PC-3 (cell line): Measurements from ENCODE around the gene ARHGEF7. TPM values are rescaled to one million over a fixed set of nuclear protein-coding genes. Genes with fewer than 3 reads are reported as not detected.

Experiments used
- ATAC-seq: fragments of 200-7000 bp; cut with Tn5 transposase; 2 replicates; pipeline ENCODE4 v1.9.1; 2020; ENCODE audit warnings: mild to moderate bottlenecking, moderate library complexity
- BruUV-seq: library from RNA; stranded (reverse); fragments of 400-500 nt; replicated peaks from 2 replicates; lab custom pipeline; 2021; lab: Mats Ljungman, UMichigan
- CTCF ChIA-PET: fragments of 300-600 bp; sonication (Branson Sonifier 250); formaldehyde crosslinking; loops from one replicate; lab custom pipeline; 2022; ENCODE audit warnings: antibody characterized with exemption; lab: Charles Lee
- POLR2A ChIA-PET: fragments of 300-600 bp; sonication (Branson Sonifier 250); formaldehyde crosslinking; loops from one replicate; lab custom pipeline; 2022; ENCODE audit warnings: antibody characterized with exemption; ENCODE audit not compliant: unreplicated experiment; lab: Charles Lee
- DNase-seq: peaks from one replicate; pipeline ENCODE4 v3.0.0-alpha.2; 2015
- H2AFZ ChIP-seq: fragments of 300-600 bp; sonication (generic); 2 replicates; pipeline ENCODE4 v1.6.0; 2016; ENCODE audit warnings: antibody characterized with exemption, low read length
- H3F3A ChIP-seq: fragments of 300-600 bp; sonication (generic); one replicate; pipeline ENCODE4 v1.6.0; 2017; ENCODE audit warnings: antibody characterized with exemption, low read length, control low read depth, mild to moderate bottlenecking; ENCODE audit not compliant: unreplicated experiment
- H3K27ac ChIP-seq: fragments of 300-600 bp; sonication (generic); 2 replicates; pipeline ENCODE4 v1.5.1; 2016; ENCODE audit warnings: mild to moderate bottlenecking, low read length
- H3K27me3 ChIP-seq: fragments of 300-600 bp; sonication (generic); 2 replicates; pipeline ENCODE4 v1.6.1; 2016; ENCODE audit warnings: low read length, mixed read lengths
- H3K36me3 ChIP-seq: fragments of 300-600 bp; sonication (generic); 2 replicates; pipeline ENCODE4 v1.6.1; 2016; ENCODE audit warnings: low read depth, mixed run types, low read length, mixed read lengths
- H3K4me1 ChIP-seq: fragments of 300-600 bp; sonication (generic); 2 replicates; pipeline ENCODE4 v1.5.1; 2016; ENCODE audit warnings: low read length; ENCODE audit not compliant: insufficient read depth
- H3K4me2 ChIP-seq: fragments of 300-600 bp; sonication (generic); 2 replicates; pipeline ENCODE4 v1.6.0; 2016; ENCODE audit warnings: low read length
- H3K4me3 ChIP-seq: fragments of 300-600 bp; sonication (generic); 2 replicates; pipeline ENCODE4 v1.5.1; 2016; ENCODE audit warnings: mild to moderate bottlenecking, low read length, mixed read lengths
- H3K79me2 ChIP-seq: fragments of 300-600 bp; sonication (generic); 2 replicates; pipeline ENCODE4 v1.6.1; 2017; ENCODE audit warnings: low read length, mixed read lengths
- H3K9ac ChIP-seq: fragments of 300-600 bp; sonication (generic); 2 replicates; pipeline ENCODE4 v1.6.0; 2016; ENCODE audit warnings: mild to moderate bottlenecking, low read length
- H3K9me2 ChIP-seq: fragments of 300-600 bp; sonication (generic); replicated peaks from 2 replicates; pipeline ENCODE4 v1.6.1; 2016; ENCODE audit warnings: mixed run types, low read length, mixed read lengths
- H3K9me3 ChIP-seq: fragments of 300-600 bp; sonication (generic); 2 replicates; pipeline ENCODE4 v1.6.1; 2016; ENCODE audit warnings: low read length, mixed read lengths
- H4K20me1 ChIP-seq: fragments of 300-600 bp; sonication (generic); 2 replicates; pipeline ENCODE4 v1.6.1; 2016; ENCODE audit warnings: low read length, mixed read lengths
- CTCF ChIP-seq: fragments of 300-600 bp; sonication (generic); conservative IDR thresholded peaks from 2 replicates; pipeline ENCODE4 v1.5.1; 2017; ENCODE audit warnings: antibody characterized with exemption, low read depth, mild to moderate bottlenecking, low read length
- EZH2 ChIP-seq: fragments of 300-600 bp; sonication (generic); IDR thresholded peaks from one replicate; pipeline ENCODE4 v1.6.1; 2017; ENCODE audit warnings: antibody characterized with exemption, mild to moderate bottlenecking, low read length; ENCODE audit not compliant: unreplicated experiment
- EZH2phosphoT487 ChIP-seq: fragments of 300-600 bp; sonication (generic); IDR thresholded peaks from 2 replicates; pipeline ENCODE4 v1.6.1; 2018; ENCODE audit warnings: mild to moderate bottlenecking, antibody characterized with exemption, low read length, borderline replicate concordance
- intact Hi-C: fragments of 100-400 bp; cut with micrococcal nuclease; formaldehyde crosslinking; loops from 2 replicates; pipeline ENCODE4 v1.9.0; 2023
- total RNA-seq: library from RNA; depleted of rRNA; stranded (reverse); fragments of >200 nt; gene quantifications from 2 replicates; pipeline ENCODE4 v1.2.3, GENCODE V29; 2014

Gene ARHGEF7
- total RNA-seq, 1 experiment from 2014 or later: 14.7 TPM

- H3K27me3 ChIP-seq: no peaks in the 10 kb centered on the region
- no peaks in the 10 kb centered on the region for H3K9me2 ChIP-seq
- BruUV-seq: no TSS peak
- no peak overlapping the region for H3K9ac ChIP-seq
- ChIA-PET CTCF (no interaction called here), POLR2A (no interaction called here)
- no peaks in the 10 kb centered on the region for H3K79me2 ChIP-seq
- no peak overlapping the region for H3K27ac ChIP-seq
- no peaks in the 10 kb centered on the region for H3K4me1 ChIP-seq
- intact Hi-C loops: no loop called here
- DNase-seq (no peak), ATAC-seq (no peak)
- no peak overlapping the region for H2AFZ ChIP-seq
- H3F3A ChIP-seq: no peaks in the 10 kb centered on the region
- H3K36me3 ChIP-seq: 0 out of 2 replicates have a peak, but pooled peaks cover 7% of the 10 kb centered on the region
- TF ChIP-seq EZH2 (no peak), CTCF (no peak), EZH2phosphoT487 (no peak)
- no peaks in the 10 kb centered on the region for H4K20me1 ChIP-seq
- no peak overlapping the region for H3K4me3 ChIP-seq
- no peak overlapping the region for H3K4me2 ChIP-seq
- H3K9me3 ChIP-seq: no peaks in the 10 kb centered on the region
Observed at GRCh38 chr13:111283457-111283856, 168.3 kb downstream of the ARHGEF7 start.

- no TSS peak for BruUV-seq
- ChIA-PET POLR2A (no interaction called here), CTCF (no interaction called here)
- H2AFZ ChIP-seq: no peak overlapping the region
- 0 out of 2 replicates have a peak, but pooled peaks cover 7% of the 10 kb centered on the region for H3K36me3 ChIP-seq
- DNase-seq (no peak), ATAC-seq (no peak)
- TF ChIP-seq EZH2 (no peak), EZH2phosphoT487 (no peak), CTCF (no peak)
- H3K27ac ChIP-seq: no peak overlapping the region
- no peaks in the 10 kb centered on the region for H4K20me1 ChIP-seq
- no peaks in the 10 kb centered on the region for H3K9me3 ChIP-seq
- no peaks in the 10 kb centered on the region for H3K79me2 ChIP-seq
- H3K9ac ChIP-seq: no peak overlapping the region
- intact Hi-C loops: no loop called here
- H3K4me1 ChIP-seq: no peaks in the 10 kb centered on the region
- H3F3A ChIP-seq: no peaks in the 10 kb centered on the region
- H3K4me2 ChIP-seq: no peak overlapping the region
- no peaks in the 10 kb centered on the region for H3K27me3 ChIP-seq
- no peaks in the 10 kb centered on the region for H3K9me2 ChIP-seq
- no peak overlapping the region for H3K4me3 ChIP-seq
Observed at GRCh38 chr13:111283991-111284390, 168.9 kb downstream of the ARHGEF7 start.

GRCh38 chr13:111284565-111284964 lies 169.5 kb downstream of the ARHGEF7 start:
- Histone ChIP-seq H3F3A (no peaks in the 10 kb centered on the region), H3K9me3 (no peaks in the 10 kb centered on the region), H3K27me3 (no peaks in the 10 kb centered on the region), H3K9me2 (no peaks in the 10 kb centered on the region), H4K20me1 (no peaks in the 10 kb centered on the region), H3K79me2 (no peaks in the 10 kb centered on the region), H3K27ac (no peak overlapping the region), H3K4me3 (no peak overlapping the region), H3K36me3 (0 out of 2 replicates have a peak, but pooled peaks cover 7% of the 10 kb centered on the region), H3K9ac (no peak overlapping the region), H2AFZ (no peak overlapping the region), H3K4me2 (no peak overlapping the region), H3K4me1 (no peaks in the 10 kb centered on the region)
- CTCF ChIA-PET: no interaction called here
- POLR2A ChIA-PET: no interaction called here
- intact Hi-C loops: no loop called here
- no TSS peak for BruUV-seq
- TF ChIP-seq EZH2phosphoT487 (no peak), CTCF (no peak), EZH2 (no peak)
- ATAC-seq (no peak), DNase-seq (no peak)
